ENCODE measurements around the gene ZNF76.

DNA sequence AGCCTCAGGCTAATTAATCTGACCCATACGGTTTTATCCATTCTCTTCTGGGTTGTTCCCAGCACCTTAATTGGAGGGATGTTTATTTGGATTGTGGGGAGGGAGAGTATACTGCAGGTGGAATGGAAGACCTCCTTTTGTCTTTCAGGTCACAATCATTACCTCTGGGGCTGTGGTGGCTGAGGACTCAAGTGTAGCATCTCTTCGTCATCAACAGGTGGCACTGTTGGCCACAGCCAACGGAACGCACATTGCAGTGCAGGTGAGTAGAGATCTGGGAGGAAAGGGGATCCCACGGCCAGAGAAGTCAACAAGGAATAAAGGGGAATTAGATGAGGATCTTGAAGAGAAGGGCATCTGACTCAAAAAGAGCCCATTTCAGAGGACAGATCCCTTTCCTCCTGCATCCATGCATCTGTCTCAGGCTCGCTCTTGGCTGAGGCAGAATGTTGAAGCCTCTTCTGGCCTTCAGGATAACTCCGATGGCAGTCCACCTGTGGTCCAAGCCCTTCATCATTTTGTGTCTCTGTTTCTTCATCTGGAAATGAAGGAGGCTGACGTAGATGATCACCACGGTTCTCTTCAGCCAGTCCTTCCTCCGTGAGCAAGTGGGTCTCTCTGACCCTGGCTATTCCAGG, 34.9 kb downstream of the ZNF76 start:
- TF ChIP-seq, protein P1, sequence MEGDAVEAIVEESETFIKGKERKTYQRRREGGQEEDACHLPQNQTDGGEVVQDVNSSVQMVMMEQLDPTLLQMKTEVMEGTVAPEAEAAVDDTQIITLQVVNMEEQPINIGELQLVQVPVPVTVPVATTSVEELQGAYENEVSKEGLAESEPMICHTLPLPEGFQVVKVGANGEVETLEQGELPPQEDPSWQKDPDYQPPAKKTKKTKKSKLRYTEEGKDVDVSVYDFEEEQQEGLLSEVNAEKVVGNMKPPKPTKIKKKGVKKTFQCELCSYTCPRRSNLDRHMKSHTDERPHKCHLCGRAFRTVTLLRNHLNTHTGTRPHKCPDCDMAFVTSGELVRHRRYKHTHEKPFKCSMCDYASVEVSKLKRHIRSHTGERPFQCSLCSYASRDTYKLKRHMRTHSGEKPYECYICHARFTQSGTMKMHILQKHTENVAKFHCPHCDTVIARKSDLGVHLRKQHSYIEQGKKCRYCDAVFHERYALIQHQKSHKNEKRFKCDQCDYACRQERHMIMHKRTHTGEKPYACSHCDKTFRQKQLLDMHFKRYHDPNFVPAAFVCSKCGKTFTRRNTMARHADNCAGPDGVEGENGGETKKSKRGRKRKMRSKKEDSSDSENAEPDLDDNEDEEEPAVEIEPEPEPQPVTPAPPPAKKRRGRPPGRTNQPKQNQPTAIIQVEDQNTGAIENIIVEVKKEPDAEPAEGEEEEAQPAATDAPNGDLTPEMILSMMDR (IDR thresholded peaks at IDR 0.05), result peak; percentile 69 to 84 (median 79)
- TF ChIP-seq POLR2A (IDR thresholded peaks at IDR 0.05), result no peak
